ENCODE measurements around the gene SPRED2.

The SPRED2 gene

DNA sequence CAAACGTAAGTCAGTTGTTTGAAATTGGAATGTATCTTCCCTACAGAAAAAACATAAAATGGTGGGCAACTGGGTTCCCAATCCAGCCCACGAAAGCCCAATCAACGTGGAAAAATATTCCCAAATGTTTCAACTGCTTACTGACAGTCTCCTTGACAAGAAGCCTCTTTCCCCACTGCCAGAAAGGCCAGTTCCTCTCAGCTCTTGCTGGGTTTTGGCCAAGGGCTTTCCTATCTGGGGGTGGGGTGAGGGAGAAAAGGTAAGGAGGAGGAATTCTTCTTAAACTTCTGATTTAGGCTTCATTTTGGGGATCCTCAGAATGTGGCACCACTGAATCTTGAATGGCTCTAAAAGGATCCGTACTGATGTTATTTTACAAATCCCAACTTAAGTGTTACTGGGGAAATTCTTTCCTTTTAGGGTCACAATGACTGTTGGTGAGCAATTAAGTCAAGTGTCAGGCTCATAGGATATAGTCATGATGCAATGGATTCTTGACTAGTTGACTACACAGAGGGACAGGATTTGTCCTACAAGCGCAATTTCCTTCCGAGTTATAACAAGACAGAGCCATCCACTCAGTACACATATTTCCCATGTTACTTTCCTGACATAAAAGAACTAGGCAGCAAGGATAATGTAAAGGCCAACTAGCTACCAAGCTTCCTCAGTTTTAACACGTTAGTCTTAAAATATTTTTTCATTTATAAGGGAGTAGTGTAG lies 73.6 kb downstream of the SPRED2 start:
- H3K9me3 ChIP-seq (ENCODE audit: low read depth, low read length), result no peaks in the 10 kb centered on the region
- no peak for DNase-seq (ENCODE audit: low read depth, low spot score)
- no peak overlapping the region for H3K9ac ChIP-seq (ENCODE audit: insufficient read length)
- TF ChIP-seq EZH2 (IDR thresholded peaks at IDR 0.05), result no peak
- no peak for TF ChIP-seq FOXP2 (optimal IDR thresholded peaks at IDR 0.05; ENCODE audit: control extremely low read depth, extremely low read length, insufficient read depth)
- TF ChIP-seq POLR2AphosphoS5 (IDR thresholded peaks at IDR 0.05; ENCODE audit: borderline replicate concordance, low read depth, low read length), result no peak
- no peak overlapping the region for H3K27ac ChIP-seq
- no peaks in the 10 kb centered on the region for H3K36me3 ChIP-seq (ENCODE audit: insufficient read depth, low read length)
- no peak overlapping the region for H3K4me3 ChIP-seq

- DNase-seq (ENCODE audit: low read depth, low spot score), result no peak
- H3K9ac ChIP-seq (ENCODE audit: insufficient read length), result no peak overlapping the region
- H3K4me3 ChIP-seq, result no peak overlapping the region
- TF ChIP-seq POLR2AphosphoS5 (IDR thresholded peaks at IDR 0.05; ENCODE audit: borderline replicate concordance, low read depth, low read length) (no peak), EZH2 (IDR thresholded peaks at IDR 0.05) (no peak), FOXP2 (optimal IDR thresholded peaks at IDR 0.05; ENCODE audit: control extremely low read depth, extremely low read length, insufficient read depth) (no peak)
- no peak overlapping the region for H3K27ac ChIP-seq
- H3K36me3 ChIP-seq (ENCODE audit: insufficient read depth, low read length), result no peaks in the 10 kb centered on the region
- H3K9me3 ChIP-seq (ENCODE audit: low read depth, low read length), result no peaks in the 10 kb centered on the region
These were observed 74.5 kb downstream of the SPRED2 start for GRCh38 chr2:65357959-65358294.

- DNase-seq (ENCODE audit: low read depth, low spot score), result no peak
- no peak for TF ChIP-seq EZH2 (IDR thresholded peaks at IDR 0.05)
- no peak for TF ChIP-seq POLR2AphosphoS5 (IDR thresholded peaks at IDR 0.05; ENCODE audit: borderline replicate concordance, low read depth, low read length)
- TF ChIP-seq FOXP2 (optimal IDR thresholded peaks at IDR 0.05; ENCODE audit: control extremely low read depth, extremely low read length, insufficient read depth), result no peak
- no peak overlapping the region for H3K9ac ChIP-seq (ENCODE audit: insufficient read length)
- no peak overlapping the region for H3K27ac ChIP-seq
- H3K36me3 ChIP-seq (ENCODE audit: insufficient read depth, low read length), result no peaks in the 10 kb centered on the region
- H3K4me3 ChIP-seq, result no peak overlapping the region
- H3K9me3 ChIP-seq (ENCODE audit: low read depth, low read length), result no peaks in the 10 kb centered on the region
These were observed 75.1 kb downstream of the SPRED2 start for GRCh38 chr2:65357095-65357958.

DNA sequence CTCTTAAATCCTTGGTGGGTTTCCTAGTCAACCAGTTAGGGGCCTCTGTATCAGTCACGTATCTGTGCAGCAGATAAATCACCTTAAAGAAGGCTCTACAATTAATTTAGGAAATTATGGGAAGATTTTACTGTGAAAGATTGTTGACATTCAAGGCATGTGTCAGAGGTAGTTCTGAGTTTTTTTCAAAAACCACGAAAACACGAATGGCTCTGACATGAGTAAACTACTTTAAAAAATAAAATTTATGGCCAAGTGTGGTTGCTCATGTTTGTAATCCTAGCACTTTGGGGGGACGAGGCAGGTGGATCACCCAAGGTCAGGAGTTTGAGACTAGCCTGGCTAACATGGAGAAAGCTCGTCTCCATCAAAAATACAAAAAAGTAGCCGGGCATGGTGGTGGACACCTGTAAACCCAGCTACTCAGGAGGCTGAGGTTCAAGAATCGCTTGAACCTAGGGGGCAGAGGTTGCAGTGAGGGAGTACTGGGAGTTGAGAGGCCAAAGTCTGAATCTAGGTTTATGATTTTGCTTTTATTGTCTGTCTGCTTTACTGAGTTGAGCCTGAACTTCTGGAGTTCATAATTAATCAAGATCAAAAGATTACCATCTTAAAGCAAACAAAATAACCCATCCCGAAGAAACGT lies 77.1 kb downstream of the SPRED2 start:
- Histone ChIP-seq H3K9me3 (ENCODE audit: low read depth, low read length) (no peaks in the 10 kb centered on the region), H3K27ac (no peak overlapping the region), H3K9ac (ENCODE audit: insufficient read length) (no peak overlapping the region), H3K36me3 (ENCODE audit: insufficient read depth, low read length) (no peaks in the 10 kb centered on the region), H3K4me3 (no peak overlapping the region)
- DNase-seq (ENCODE audit: low read depth, low spot score), result no peak
- TF ChIP-seq FOXP2 (optimal IDR thresholded peaks at IDR 0.05; ENCODE audit: control extremely low read depth, extremely low read length, insufficient read depth) (no peak), POLR2AphosphoS5 (IDR thresholded peaks at IDR 0.05; ENCODE audit: borderline replicate concordance, low read depth, low read length) (no peak)

GRCh38 chr2:65354773-65355172 lies 77.6 kb downstream of the SPRED2 start:
- no peak for DNase-seq (ENCODE audit: low read depth, low spot score)
- no peak overlapping the region for H3K27ac ChIP-seq
- no peak overlapping the region for H3K9ac ChIP-seq (ENCODE audit: insufficient read length)
- H3K9me3 ChIP-seq (ENCODE audit: low read depth, low read length), result no peaks in the 10 kb centered on the region
- no peaks in the 10 kb centered on the region for H3K36me3 ChIP-seq (ENCODE audit: insufficient read depth, low read length)
- TF ChIP-seq FOXP2 (optimal IDR thresholded peaks at IDR 0.05; ENCODE audit: control extremely low read depth, extremely low read length, insufficient read depth) (no peak), POLR2AphosphoS5 (IDR thresholded peaks at IDR 0.05; ENCODE audit: borderline replicate concordance, low read depth, low read length) (no peak), EZH2 (IDR thresholded peaks at IDR 0.05) (no peak)
- no peak overlapping the region for H3K4me3 ChIP-seq

DNA sequence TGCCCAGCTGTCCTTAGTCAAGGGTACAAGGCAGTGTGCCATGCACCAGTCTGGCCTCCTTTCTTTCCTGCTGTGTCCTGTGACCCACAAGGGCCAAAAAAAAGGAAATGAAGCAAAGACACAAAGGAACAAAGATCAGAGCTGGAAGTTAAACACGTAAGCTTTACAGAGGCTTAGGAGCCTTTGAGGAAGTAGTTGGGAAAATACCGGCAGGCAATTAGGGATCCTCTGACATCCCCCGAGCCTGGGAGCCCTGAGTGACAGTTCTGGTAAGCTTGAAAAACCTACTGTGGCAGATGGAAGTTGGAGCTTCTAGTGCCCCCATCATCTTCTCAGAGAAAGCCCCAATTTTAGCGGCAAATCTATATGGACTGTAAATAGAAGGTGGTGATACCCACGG lies 78.5 kb downstream of the SPRED2 start:
- H3K9ac ChIP-seq (ENCODE audit: insufficient read length), result no peak overlapping the region
- no peak for TF ChIP-seq EZH2 (IDR thresholded peaks at IDR 0.05)
- TF ChIP-seq POLR2AphosphoS5 (IDR thresholded peaks at IDR 0.05; ENCODE audit: borderline replicate concordance, low read depth, low read length), result no peak
- no peak for TF ChIP-seq FOXP2 (optimal IDR thresholded peaks at IDR 0.05; ENCODE audit: control extremely low read depth, extremely low read length, insufficient read depth)
- no peaks in the 10 kb centered on the region for H3K9me3 ChIP-seq (ENCODE audit: low read depth, low read length)
- no peak overlapping the region for H3K4me3 ChIP-seq
- no peak for DNase-seq (ENCODE audit: low read depth, low spot score)
- no peak overlapping the region for H3K27ac ChIP-seq
- H3K36me3 ChIP-seq (ENCODE audit: insufficient read depth, low read length), result no peaks in the 10 kb centered on the region

- no peak for TF ChIP-seq EZH2 (IDR thresholded peaks at IDR 0.05)
- no peak for TF ChIP-seq FOXP2 (optimal IDR thresholded peaks at IDR 0.05; ENCODE audit: control extremely low read depth, extremely low read length, insufficient read depth)
- no peak for TF ChIP-seq POLR2AphosphoS5 (IDR thresholded peaks at IDR 0.05; ENCODE audit: borderline replicate concordance, low read depth, low read length)
- Histone ChIP-seq H3K9me3 (ENCODE audit: low read depth, low read length) (no peaks in the 10 kb centered on the region), H3K9ac (ENCODE audit: insufficient read length) (no peak overlapping the region), H3K36me3 (ENCODE audit: insufficient read depth, low read length) (no peaks in the 10 kb centered on the region), H3K27ac (no peak overlapping the region), H3K4me3 (no peak overlapping the region)
- no peak for DNase-seq (ENCODE audit: low read depth, low spot score)
These were observed 79.4 kb downstream of the SPRED2 start for GRCh38 chr2:65353046-65353445.

GRCh38 chr2:65351948-65352595 lies 80.3 kb downstream of the SPRED2 start:
- DNase-seq (ENCODE audit: low read depth, low spot score), result no peak
- no peaks in the 10 kb centered on the region for H3K36me3 ChIP-seq (ENCODE audit: insufficient read depth, low read length)
- H3K9ac ChIP-seq (ENCODE audit: insufficient read length), result no peak overlapping the region
- peak overlapping the region; percentile 7; the same call in 1 of the 2 replicates for H3K4me3 ChIP-seq
- TF ChIP-seq FOXP2 (optimal IDR thresholded peaks at IDR 0.05; ENCODE audit: control extremely low read depth, extremely low read length, insufficient read depth), result no peak
- no peak for TF ChIP-seq POLR2AphosphoS5 (IDR thresholded peaks at IDR 0.05; ENCODE audit: borderline replicate concordance, low read depth, low read length)
- TF ChIP-seq EZH2 (IDR thresholded peaks at IDR 0.05), result no peak
- peak overlapping the region; percentile 30; the same call in 1 of the 2 replicates for H3K27ac ChIP-seq
- no peaks in the 10 kb centered on the region for H3K9me3 ChIP-seq (ENCODE audit: low read depth, low read length)
